ENCODE data around the gene UCK1.

UCK1 gene

DNA sequence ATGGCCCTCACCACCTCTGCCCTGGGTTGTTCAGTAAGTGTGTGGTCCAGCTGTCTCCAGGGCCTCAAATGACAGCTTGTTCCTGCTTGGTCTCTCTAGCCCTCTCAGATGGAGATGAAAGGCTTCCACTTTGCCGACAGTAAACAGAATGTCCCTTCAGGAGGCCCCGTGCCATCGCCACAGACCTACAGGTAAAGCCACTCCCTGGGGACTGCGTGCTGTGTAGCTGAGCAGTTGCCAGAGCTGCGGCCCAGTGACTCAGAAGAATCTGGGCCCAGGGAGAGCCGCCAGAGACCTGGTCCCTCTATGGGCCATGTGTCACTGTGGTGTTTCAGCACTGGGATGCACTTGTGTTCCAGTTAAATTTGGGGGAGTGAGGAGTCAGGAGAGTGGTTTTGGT, 39.0 kb downstream of the UCK1 start:
- no peak for DNase-seq

- no peak for DNase-seq
Observed at GRCh38 chr9:131491001-131491710, 39.9 kb downstream of the UCK1 start.

DNA sequence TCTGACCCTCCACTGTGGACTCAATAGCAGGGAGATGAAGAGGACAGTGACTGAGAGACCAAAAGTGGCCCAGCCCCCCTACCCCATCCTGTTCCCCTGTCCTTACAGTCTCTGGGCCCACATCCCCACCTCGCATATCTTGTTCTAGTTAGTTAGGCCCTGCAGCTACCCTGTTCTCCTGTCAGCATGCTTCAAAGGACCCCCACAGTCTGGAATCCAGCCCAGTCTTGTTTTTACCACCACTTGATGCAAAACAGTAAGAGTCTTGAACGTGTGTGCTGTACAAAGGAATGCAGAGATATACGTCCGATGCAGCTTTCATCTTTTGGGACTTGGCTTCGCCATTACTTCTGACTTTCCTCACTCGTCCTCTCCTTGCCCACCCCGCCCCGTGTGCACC, 40.5 kb downstream of the UCK1 start:
- no peak for DNase-seq

DNA sequence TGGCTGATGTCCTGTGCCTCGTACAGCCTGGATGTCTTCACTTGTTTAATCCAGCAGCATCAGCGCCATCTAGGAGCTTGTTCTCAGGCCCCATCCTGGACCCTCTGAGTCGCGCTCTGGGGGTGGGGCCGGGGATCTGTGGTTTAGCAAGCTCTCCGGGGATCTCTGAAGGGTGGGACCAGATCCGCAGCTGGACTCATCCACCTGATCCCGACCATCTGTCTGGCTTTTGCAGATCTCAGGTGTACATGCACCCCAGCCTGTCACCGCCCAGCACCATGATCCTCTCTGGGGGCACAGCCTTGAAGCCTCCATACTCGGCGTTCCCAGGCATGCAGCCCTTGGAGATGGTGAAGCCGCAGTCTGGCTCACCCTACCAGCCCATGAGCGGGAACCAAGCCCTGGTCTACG, 43.4 kb downstream of the UCK1 start:
- DNase-seq: no peak

DNA sequence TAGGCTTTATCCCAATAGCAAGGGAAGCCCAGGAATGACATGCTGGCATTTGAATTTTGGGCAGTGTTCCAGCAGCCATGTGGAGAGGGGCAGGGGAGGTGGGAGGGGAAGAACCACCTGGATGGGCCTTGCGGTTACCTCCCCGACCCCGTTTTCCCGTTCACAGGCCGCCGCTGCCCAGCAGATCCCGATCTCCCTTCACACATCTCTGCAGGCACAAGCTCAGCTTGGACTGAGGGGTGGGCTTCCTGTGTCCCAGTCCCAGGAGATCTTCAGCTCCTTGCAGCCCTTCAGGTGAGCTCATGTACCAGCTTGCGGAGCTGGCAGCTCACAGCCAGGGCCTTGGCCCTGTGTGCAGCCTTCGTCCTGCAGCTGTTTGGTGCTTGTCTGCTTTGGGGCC, 44.1 kb downstream of the UCK1 start:
- no peak for DNase-seq

DNA sequence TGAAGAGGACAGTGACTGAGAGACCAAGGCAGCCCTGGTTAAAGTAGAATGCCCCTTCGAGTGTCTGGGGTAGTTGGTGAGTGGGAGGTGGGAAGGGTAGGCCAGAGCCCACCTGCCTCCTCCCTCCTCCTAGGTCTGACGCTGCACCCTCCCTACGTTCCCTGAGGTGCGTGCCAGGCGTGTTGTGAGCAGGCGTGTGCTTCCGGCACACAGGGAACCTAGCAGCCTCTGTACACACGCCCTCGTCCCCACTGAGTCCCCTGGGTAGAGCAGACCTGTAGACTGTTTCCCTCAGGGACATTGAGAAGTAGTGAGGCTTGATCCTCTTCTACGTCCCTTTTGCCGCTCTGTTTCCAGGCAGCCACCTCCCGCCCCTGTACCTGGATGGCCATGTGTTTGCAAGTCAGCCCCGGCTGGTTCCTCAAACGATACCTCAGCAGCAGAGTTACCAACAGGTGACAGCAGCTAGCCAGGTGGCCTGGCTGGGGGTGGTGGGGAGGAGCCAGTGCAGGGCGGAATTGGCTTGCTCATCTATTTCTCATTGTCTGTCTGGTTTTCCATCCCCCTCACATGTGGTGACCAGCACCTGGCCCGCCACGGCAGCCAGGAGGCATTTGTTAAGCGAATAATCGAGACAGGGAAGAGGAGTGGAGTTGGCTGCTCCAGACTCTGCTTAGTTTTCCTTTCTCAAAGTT, 45.2 kb downstream of the UCK1 start:
- DNase-seq: no peak

DNA sequence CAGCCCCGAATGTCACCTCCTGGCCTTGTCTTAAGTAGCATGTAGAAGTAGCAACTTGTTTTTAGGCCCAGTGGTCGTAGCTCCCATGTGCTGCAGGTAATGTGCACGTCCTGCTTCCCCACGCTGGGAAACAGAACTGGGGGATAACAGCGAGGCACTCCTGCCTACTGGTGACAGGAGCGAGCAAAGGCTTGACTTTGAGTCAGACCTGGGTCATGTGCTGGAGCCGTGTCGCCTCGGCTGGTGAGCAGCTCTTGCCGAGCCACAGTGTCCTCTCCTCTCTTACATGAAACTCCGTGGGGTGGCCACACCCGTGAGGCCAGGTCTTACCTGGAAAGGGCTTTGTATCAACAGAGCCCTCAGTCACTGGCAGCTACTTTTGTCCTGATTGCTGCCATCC, 45.9 kb downstream of the UCK1 start:
- DNase-seq: no peak

GRCh38 chr9:131484560-131485185, 46.4 kb downstream of the UCK1 start:
- DNase-seq: no peak

GRCh38 chr9:131484051-131484445, 47.0 kb downstream of the UCK1 start:
- DNase-seq: no peak

DNA sequence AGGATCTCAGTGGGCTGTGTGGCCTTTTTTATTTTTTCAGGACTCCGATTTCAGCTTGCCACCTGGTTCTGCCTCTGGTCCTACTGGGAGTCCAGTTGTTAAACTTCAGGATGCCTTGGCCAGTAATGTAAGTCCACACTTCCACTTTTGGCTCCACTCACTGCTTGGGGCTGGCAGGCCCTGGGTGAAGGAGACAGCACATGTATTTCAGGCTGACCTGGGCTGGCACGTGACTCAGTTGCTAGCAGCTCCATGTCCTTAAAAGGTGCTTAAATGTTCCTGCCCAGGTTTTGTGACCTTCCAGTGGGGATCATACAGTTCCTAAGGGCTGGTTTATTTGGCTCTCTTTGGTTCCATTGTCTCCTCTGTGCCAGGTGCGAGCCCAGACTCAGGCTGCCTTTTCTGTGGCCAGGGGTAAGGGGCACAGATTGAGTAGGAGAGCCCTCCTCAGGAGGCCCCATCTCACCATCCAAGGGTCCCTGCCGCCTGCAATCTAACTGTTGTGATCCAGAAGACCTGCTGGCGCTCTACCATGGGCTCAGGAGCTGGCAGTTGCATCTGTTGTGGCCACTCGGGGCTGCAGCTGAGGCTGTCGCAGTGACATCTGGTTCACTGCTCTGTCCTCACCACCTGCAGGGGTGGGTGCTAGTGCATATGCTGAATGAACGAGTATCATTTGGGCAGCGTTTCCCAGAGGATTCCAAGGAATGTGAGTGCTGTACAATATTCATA, 47.6 kb downstream of the UCK1 start:
- no peak for DNase-seq

DNA sequence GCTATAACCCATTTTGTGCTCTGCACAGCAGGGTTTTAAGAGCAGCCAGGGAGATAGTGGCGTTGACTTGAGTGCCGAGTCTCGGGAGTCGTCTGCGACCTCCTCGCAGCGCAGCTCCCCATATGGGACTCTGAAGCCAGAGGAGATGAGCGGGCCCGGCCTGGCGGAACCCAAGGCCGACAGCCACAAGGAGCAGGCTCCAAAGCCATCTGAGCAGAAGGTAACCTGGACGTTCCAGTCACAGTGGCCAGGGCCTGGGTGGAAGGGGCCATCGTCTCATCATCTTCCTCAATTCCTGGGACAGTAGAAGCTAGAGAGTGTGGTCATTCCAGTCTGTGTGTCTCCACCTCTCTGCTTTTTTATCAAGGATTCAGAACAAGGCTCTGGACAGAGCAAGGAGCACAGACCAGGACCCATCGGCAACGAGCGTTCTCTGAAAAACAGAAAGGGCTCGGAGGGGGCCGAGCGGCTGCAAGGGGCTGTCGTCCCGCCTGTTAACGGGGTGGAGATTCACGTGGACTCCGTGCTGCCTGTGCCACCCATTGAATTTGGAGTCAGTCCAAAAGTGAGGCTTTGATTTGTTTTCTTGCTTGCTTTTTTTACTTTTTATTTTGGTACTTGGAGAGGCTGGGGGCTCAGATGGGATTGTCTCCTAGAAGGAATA, 48.6 kb downstream of the UCK1 start:
- DNase-seq: no peak

GRCh38 chr9:131481441-131482342, 49.4 kb downstream of the UCK1 start:
- DNase-seq: no peak

- DNase-seq: no peak
Observed at GRCh38 chr9:131480258-131480657, 50.8 kb downstream of the UCK1 start.

DNA sequence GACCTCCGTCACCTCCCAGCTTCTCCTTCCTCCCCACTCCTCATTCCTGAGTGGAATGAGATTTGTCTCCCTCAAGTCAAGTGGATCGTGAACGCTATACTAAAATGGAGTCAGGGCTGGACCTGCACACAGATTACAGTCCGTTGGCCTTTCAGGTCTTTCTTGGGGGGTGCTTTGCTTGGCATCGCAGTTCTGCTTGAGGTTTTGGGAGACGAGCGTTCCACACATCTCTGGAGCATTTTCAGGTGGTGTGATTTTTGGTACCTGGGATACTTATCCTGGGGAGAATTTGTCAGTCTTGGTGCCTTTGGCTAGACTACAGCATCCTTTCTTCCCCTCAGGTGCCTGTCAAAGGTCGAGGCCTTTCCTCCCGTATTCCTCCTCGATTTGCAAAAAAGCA, 52.2 kb downstream of the UCK1 start:
- no peak for DNase-seq

DNA sequence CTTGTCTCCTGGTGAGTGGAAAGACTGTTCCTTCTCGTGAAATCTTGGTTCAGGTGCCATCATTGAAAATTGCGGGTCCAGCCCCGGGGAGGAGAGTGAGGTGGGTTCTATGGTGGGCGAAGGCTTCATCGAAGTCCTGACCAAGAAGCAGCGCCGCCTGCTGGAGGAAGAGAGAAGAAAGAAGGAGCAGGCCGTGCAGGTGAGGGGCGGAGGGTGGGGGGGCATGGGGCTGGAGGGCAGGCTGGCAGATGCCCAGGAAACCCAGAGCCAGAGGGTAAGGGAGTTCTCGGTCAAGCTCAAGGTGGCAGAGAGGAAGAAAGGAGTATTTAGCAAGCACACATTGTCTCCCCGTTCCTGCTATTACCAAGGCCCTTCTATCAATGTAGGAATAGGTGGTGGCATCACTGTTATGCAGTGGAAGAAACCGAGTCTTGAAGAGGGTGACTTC, 52.6 kb downstream of the UCK1 start:
- DNase-seq: peak; percentile 57

GRCh38 chr9:131477816-131478419, 53.1 kb downstream of the UCK1 start:
- DNase-seq: no peak

GRCh38 chr9:131477367-131477766, 53.7 kb downstream of the UCK1 start:
- no peak for DNase-seq

DNA sequence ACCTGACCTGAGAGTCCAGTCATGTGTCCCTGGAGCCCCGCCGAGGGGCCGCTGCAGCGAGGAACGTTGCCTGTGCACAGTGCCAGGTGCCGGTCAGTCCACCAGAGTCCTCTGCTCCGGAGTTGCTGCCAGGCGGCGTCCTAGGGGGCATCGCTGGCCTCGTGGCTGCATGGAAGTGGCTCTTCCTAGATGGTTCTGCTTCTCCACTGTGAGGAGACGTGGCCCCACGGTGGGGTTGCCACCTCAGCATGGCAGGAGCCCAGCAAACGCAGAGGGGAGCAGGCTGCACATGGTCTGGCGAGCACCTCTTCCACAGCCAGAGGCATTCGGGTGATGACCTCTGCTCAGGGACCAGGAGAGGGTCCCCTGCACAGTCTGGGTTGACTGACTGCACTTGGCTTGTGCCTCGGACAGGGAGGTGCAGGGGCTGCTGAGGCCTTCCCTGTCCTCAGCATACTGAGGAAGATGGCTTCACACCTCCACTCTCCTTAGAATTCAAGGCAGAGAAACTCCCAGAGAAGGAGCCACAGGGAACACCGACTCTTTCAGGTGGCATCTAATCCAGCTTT, 54.2 kb downstream of the UCK1 start:
- DNase-seq: no peak

DNA sequence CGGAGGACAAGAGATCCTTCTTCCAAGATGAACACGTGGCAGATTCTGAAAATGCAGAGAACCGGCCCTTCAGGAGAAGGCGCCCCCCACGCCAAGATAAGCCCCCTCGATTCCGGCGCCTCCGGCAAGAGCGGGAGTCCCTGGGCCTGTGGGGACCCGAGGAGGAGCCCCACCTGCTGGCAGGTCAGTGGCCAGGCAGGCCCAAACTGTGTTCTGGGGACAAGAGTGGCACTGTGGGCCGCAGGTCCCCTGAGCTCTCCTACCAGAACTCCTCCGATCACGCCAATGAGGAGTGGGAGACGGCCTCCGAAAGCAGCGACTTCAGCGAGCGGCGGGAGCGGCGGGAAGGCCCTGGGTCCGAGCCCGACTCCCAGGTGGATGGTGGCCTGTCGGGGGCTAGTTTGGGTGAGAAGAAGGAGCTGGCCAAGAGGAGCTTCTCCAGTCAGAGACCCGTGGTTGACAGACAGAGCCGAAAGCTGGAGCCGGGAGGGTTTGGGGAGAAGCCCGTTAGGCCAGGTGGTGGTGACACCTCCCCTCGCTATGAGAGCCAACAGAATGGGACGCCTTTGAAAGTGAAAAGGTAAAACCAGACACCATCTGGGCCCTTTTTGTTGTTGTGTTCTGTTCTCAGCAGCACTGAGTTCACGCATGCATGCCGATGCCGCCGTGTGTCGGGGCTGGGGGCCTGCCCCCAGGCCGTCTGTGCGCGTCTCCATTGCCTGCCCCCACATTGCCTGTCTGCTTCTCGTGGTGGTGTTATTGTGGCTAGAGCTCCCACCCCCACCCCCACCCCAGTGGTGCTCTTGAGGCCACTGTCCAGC, 54.9 kb downstream of the UCK1 start:
- DNase-seq: no peak

Measured in CD4-positive, alpha-beta T cell treated with Interleukin-12 subunit alpha and Interleukin-12 subunit beta, for 1 hour (primary cell).